Measurements from ENCODE around the gene RAD51B.
"Not testable (repeated sequence)": the region's sequence is repeated elsewhere in the genome, so short reads cannot be mapped to it uniquely, and the experiment has no call there.

Gene RAD51B

GRCh38 chr14:68255693-68256178 lies 436.2 kb downstream of the RAD51B start:
- ChIA-PET POLR2A (ENCODE audit: low non-redundant PET) (no interaction called here), CTCF (interaction anchor here (0.6 kb wide), 1 partner anchor 53 kb away, joined by 3 read pairs; no protein-coding TSS in a partner anchor)
- TF ChIP-seq CTCF (conservative IDR thresholded peaks at IDR 0.05; ENCODE audit: low read depth): no peak
- no peak for DNase-seq (ENCODE audit: low spot score)
- no peak overlapping the region for H3K27ac ChIP-seq

- no peak for TF ChIP-seq CTCF (conservative IDR thresholded peaks at IDR 0.05; ENCODE audit: low read depth)
- ChIA-PET POLR2A (ENCODE audit: low non-redundant PET) (no interaction called here), CTCF (no interaction called here)
- DNase-seq (ENCODE audit: low spot score): no peak
- H3K27ac ChIP-seq: no peak overlapping the region
Measured at GRCh38 chr14:68257969-68258368, 438.4 kb downstream of the RAD51B start.

- H3K27ac ChIP-seq; DNase-seq (ENCODE audit: low spot score); CTCF ChIA-PET; POLR2A ChIA-PET (ENCODE audit: low non-redundant PET): not testable (repeated sequence)
Measured at GRCh38 chr14:68258995-68259394, 439.4 kb downstream of the RAD51B start.

- no peak for TF ChIP-seq CTCF (conservative IDR thresholded peaks at IDR 0.05; ENCODE audit: low read depth)
- DNase-seq (ENCODE audit: low spot score): no peak
- H3K27ac ChIP-seq: no peak overlapping the region
- ChIA-PET POLR2A (ENCODE audit: low non-redundant PET) (no interaction called here), CTCF (no interaction called here)
Measured at GRCh38 chr14:68260121-68260520, 440.5 kb downstream of the RAD51B start.

- ChIA-PET POLR2A (ENCODE audit: low non-redundant PET) (no interaction called here), CTCF (no interaction called here)
- no peak for DNase-seq (ENCODE audit: low spot score)
- H3K27ac ChIP-seq: no peak overlapping the region
- no peak for TF ChIP-seq CTCF (conservative IDR thresholded peaks at IDR 0.05; ENCODE audit: low read depth)
Measured at GRCh38 chr14:68261092-68261842, 441.7 kb downstream of the RAD51B start.

GRCh38 chr14:68262567-68262966 lies 443.0 kb downstream of the RAD51B start:
- DNase-seq (ENCODE audit: low spot score): no peak
- ChIA-PET CTCF (interaction anchor here (1.2 kb wide), 1 partner anchor 31 kb away, joined by 4 read pairs; no protein-coding TSS in a partner anchor), POLR2A (ENCODE audit: low non-redundant PET) (no interaction called here)
- no peak for TF ChIP-seq CTCF (conservative IDR thresholded peaks at IDR 0.05; ENCODE audit: low read depth)
- H3K27ac ChIP-seq: no peak overlapping the region

GRCh38 chr14:68263563-68264259 lies 444.1 kb downstream of the RAD51B start:
- no peak for DNase-seq (ENCODE audit: low spot score)
- TF ChIP-seq CTCF (conservative IDR thresholded peaks at IDR 0.05; ENCODE audit: low read depth): no peak
- CTCF ChIA-PET: interaction anchor here (1.1 to 1.2 kb wide), 2 partner anchors 16 to 30 kb away, joined by 3 to 4 read pairs; no protein-coding TSS in a partner anchor
- H3K27ac ChIP-seq: no peak overlapping the region
- POLR2A ChIA-PET (ENCODE audit: low non-redundant PET): no interaction called here

All from RWPE1 (cell line).